Muscle layer of duodenum (tissue), 2 donors: ENCODE results near the gene SEPTIN3.
"Not testable (repeated sequence)": the region's sequence is repeated elsewhere in the genome, so short reads cannot be mapped to it uniquely, and the experiment has no call there.

Experiments
- H3K27ac ChIP-seq: one replicate; pipeline ENCODE4 v1.7.0; 2013; ENCODE audit warnings: mild to moderate bottlenecking, low read length
- H3K27me3 ChIP-seq: one replicate; pipeline ENCODE4 v1.7.0; 2013; ENCODE audit warnings: low read depth, mild to moderate bottlenecking, control low read depth, low read length
- H3K36me3 ChIP-seq, 2 donors: one replicate each; pipeline ENCODE4 v1.7.0; 2013; ENCODE audit warnings: low read length in 2 of 2, control low read depth in 1 of 2, mild to moderate bottlenecking in 1 of 2; ENCODE audit not compliant: insufficient read depth in 2 of 2, control insufficient read depth in 1 of 2
- H3K4me1 ChIP-seq, 2 donors: one replicate each; pipeline ENCODE4 v1.7.0; 2013; ENCODE audit warnings: low read length in 2 of 2, mild to moderate bottlenecking in 2 of 2, control low read depth in 1 of 2, moderate library complexity in 1 of 2; ENCODE audit not compliant: insufficient read depth in 2 of 2, control insufficient read depth in 1 of 2
- H3K4me3 ChIP-seq, 2 donors: one replicate each; pipeline ENCODE4 v1.7.0; 2013; ENCODE audit warnings: low read length in 2 of 2, low read depth in 1 of 2, mild to moderate bottlenecking in 1 of 2
- H3K9me3 ChIP-seq, 2 donors: one replicate each; pipeline ENCODE4 v1.7.0; 2013; ENCODE audit warnings: low read length in 2 of 2, control low read depth in 1 of 2, mild to moderate bottlenecking in 1 of 2; ENCODE audit not compliant: control insufficient read depth in 1 of 2
- donor health status: healthy.

SEPTIN3 gene

GRCh38 chr22:41947424-41948080, 21.7 kb upstream of the SEPTIN3 start:
- Histone ChIP-seq H3K27ac (no peak overlapping the region), H3K36me3 (no peaks in the 10 kb centered on the region), H3K27me3 (no peaks in the 10 kb centered on the region), H3K4me3 (peak overlapping the region; percentile 74 to 96), H3K9me3 (no peaks in the 10 kb centered on the region), H3K4me1 (peaks cover 4 to 9% of the 10 kb centered on the region in 2 donors)

DNA sequence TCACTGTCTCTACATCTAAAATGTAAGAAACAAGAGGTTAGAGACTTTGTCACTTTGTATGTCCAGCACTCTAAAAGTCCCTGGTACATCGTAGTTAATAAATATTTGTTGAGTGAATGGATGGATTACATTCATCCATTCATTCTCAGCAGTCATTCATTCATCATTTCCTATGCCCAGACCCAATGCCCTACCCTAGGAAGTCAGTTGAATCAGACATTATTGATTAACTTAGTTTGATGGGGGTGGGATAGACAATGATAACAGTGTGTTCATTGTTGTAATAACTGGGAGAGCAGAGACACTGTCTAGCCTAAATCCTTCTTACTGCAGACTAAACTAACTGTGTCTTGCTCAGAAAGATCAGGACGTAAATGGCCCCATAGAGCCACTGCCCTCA, 21.1 kb upstream of the SEPTIN3 start:
- peaks cover 4 to 9% of the 10 kb centered on the region in 2 donors for H3K4me1 ChIP-seq

DNA sequence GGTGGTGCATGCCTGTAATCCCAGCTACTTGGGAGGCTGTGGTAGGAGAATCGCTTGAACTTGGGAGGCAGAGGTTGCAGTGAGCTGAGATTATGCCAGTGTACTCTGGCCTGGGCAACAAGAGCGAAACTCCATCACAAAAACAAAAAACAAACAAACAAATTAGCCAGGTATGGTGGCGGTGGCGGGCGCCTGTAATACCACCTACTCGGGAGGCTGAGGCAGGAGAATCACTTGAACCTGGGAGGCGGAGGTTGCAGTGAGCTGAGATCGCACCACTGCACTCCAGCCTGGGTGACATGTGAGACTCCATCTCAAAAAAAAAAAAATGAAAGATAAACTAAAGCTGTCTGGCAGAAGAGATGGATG, 20.3 kb upstream of the SEPTIN3 start:
- H3K36me3 ChIP-seq, H3K27ac ChIP-seq, H3K27me3 ChIP-seq, H3K4me1 ChIP-seq, H3K9me3 ChIP-seq, H3K4me3 ChIP-seq: not testable (repeated sequence)

More for the DNA sequence above, 21.1 kb upstream of the SEPTIN3 start:
- Histone ChIP-seq H3K36me3 (no peaks in the 10 kb centered on the region), H3K4me3 (no peak overlapping the region), H3K9me3 (no peaks in the 10 kb centered on the region), H3K27ac (no peak overlapping the region), H3K27me3 (no peaks in the 10 kb centered on the region)

DNA sequence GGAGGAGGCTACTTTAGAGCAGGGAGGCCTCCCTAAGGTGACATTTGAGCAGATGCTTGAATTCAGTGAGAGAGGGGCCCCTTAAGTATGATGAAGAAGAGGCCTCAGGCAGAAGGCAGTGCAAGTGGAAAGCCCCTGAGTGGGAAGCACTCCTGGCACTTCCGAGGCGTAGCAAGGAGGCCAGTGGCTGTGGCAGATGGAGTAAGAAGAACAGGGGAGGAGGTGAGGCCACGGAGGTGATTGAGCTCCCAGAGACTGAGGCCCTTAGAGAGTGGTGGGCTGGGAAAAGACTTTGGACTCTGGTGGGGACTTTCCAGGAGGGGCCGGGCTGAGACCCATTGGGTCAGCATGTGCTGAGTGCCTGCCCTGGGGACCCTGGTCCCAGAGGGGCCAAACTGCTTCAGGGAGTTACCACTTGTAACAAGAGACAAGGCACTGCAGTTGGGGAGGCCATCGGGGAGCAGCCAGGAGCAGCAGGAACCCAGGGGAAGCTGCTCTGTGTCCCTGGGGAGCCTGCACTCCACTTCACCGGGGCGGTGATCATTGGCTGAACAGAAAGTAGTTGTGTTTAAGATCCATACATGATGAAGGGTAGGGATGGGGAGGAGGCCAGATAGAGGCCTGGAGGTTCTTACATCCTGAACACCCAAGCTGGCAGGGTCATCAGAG, 19.8 kb upstream of the SEPTIN3 start:
- Histone ChIP-seq H3K9me3 (no peaks in the 10 kb centered on the region), H3K27me3 (no peaks in the 10 kb centered on the region), H3K36me3 (no peaks in the 10 kb centered on the region), H3K4me3 (no peak overlapping the region), H3K4me1 (peaks cover 4 to 9% of the 10 kb centered on the region in 2 donors), H3K27ac (no peak overlapping the region)

DNA sequence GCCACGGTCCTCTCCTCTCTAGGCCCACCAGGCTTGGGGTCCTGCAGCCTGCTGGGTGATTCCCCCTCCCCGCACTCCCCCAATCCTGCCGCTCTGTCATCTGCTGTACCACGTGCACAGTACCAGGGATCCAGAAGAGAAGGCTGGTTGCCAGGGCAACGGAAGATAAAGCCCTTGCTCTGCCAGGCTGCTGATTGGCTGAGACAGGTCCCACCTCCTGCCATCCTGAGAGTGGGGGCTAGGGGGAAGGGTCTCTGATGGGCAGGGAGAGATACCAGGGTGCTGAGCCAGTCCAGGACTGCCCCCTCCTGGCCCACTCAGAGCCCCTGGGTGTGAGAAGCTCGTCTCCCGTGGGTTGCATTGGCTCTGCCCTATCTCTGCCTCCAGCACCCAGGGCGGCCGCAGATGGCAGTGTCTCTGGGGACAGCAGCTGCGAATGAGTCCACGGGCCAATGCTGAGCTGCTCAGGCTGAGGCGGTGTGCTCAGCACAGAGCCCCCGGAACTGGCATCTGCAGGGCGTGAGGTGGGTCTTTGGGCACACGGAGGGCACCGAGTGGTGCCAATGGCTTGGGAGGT, 17.3 kb upstream of the SEPTIN3 start, which contains the start of gene SMIM45:
Gene SMIM45, plus strand, starts transcription at position 253 of the 577 bp plus-strand sequence.
- no peaks in the 10 kb centered on the region for H3K9me3 ChIP-seq
- no peaks in the 10 kb centered on the region for H3K4me1 ChIP-seq
- H3K27me3 ChIP-seq = no peaks in the 10 kb centered on the region
- no peak within 1 kb of the TSS for H3K27ac ChIP-seq
- no peaks in the 10 kb centered on the region for H3K36me3 ChIP-seq
- no peak within 1 kb of the TSS for H3K4me3 ChIP-seq

- Histone ChIP-seq H3K36me3 (no peaks in the 10 kb centered on the region), H3K4me3 (no peak overlapping the region), H3K4me1 (peaks cover 0 to 5% of the 10 kb centered on the region in 2 donors), H3K9me3 (no peaks in the 10 kb centered on the region), H3K27me3 (no peaks in the 10 kb centered on the region), H3K27ac (no peak overlapping the region)
These were observed 16.5 kb upstream of the SEPTIN3 start for GRCh38 chr22:41952713-41953112.

GRCh38 chr22:41957941-41958556, 11.2 kb upstream of the SEPTIN3 start:
- Histone ChIP-seq H3K9me3 (no peaks in the 10 kb centered on the region), H3K36me3 (no peaks in the 10 kb centered on the region), H3K27ac (no peak overlapping the region), H3K4me3 (no peak overlapping the region), H3K27me3 (no peaks in the 10 kb centered on the region), H3K4me1 (peaks cover 0 to 5% of the 10 kb centered on the region in 2 donors)

DNA sequence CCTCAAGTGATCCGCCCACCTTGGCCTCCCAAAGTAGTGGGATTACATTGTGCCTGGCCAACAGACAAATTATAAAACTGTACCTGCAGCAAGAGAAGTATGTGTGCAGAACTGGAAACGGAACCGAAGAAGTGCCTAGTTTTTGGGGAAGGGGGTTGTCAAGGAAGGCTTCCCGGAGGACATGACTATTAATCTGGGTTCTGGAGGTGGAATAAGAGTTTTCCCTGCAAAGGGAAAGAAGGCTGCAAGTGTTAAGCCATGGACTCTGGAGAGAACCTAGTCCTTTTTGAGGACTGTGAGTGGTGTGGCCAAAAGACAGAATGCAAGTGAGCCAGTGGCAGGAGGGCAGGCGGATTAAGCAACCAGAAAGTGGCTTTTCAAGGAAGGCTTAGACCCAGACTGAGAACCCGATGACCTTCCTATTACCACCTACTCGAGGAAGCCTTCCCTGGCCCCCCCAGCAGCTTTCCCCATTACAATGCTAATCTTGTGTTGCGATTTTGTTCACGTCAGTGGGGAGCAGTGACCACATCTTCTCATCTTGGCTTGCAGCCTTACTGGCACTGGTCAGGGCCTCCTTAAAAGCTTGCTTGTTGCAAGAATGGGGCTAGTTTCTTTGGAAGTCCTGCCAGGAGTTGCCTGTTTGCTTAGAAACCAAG, 5.7 kb upstream of the SEPTIN3 start:
- Histone ChIP-seq H3K4me3 (no peak overlapping the region), H3K36me3 (no peaks in the 10 kb centered on the region), H3K9me3 (no peaks in the 10 kb centered on the region), H3K27ac (no peak overlapping the region), H3K4me1 (no peaks in the 10 kb centered on the region), H3K27me3 (no peaks in the 10 kb centered on the region)

DNA sequence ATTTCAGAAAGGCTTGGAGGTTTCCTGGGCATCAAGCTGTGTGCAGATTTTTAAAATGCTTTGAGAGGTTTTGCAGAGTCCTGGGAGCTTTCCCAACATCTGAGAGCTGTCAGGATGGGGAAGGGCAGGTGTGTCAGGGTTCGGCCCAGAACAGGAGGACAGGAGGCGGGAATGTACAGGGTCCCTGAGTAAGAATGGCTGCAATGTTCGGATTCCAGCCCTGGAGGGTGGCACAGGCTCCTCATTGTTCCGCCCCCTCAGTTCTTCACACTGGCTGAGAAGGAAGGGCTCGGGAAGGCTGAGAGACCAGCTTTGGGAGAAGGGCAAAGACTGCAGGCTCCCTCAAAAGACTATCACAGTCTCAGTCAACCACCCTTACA, 5.1 kb upstream of the SEPTIN3 start:
- no peak overlapping the region for H3K27ac ChIP-seq
- H3K27me3 ChIP-seq = no peaks in the 10 kb centered on the region
- no peak overlapping the region for H3K4me3 ChIP-seq
- H3K36me3 ChIP-seq = no peaks in the 10 kb centered on the region
- no peaks in the 10 kb centered on the region for H3K9me3 ChIP-seq
- no peaks in the 10 kb centered on the region for H3K4me1 ChIP-seq

- Histone ChIP-seq H3K27ac (no peak overlapping the region), H3K27me3 (no peaks in the 10 kb centered on the region), H3K4me3 (no peak overlapping the region), H3K9me3 (no peaks in the 10 kb centered on the region), H3K4me1 (no peaks in the 10 kb centered on the region), H3K36me3 (no peaks in the 10 kb centered on the region)
These were observed 3.0 kb upstream of the SEPTIN3 start for GRCh38 chr22:41966225-41966606.

- no peak overlapping the region for H3K4me3 ChIP-seq
- H3K36me3 ChIP-seq = no peaks in the 10 kb centered on the region
- no peaks in the 10 kb centered on the region for H3K27me3 ChIP-seq
- no peak overlapping the region for H3K27ac ChIP-seq
- H3K4me1 ChIP-seq = no peaks in the 10 kb centered on the region
- no peaks in the 10 kb centered on the region for H3K9me3 ChIP-seq
These were observed 2.5 kb upstream of the SEPTIN3 start for GRCh38 chr22:41966607-41967240.
